Lower leg skin (tissue), 3 donors: Measurements from ENCODE around the gene ZCCHC2.

Experiments used
- POLR2A ChIP-seq, 2 donors: fragments of 450-650 bp; IDR thresholded peaks; one replicate each; pipeline ENCODE4 v1.6.1; 2016 to 2017; ENCODE audit warnings: antibody characterized with exemption in 2 of 2, mild to moderate bottlenecking in 1 of 2, moderate library complexity in 1 of 2
- TF ChIP-seq, protein P1 (sequence below), 3 donors: fragments of 450-650 bp; IDR thresholded peaks; one replicate each; pipeline ENCODE4 v1.5.1; 2016; ENCODE audit warnings: antibody characterized with exemption in 3 of 3, mild to moderate bottlenecking in 3 of 3, moderate library complexity in 2 of 3

- TF ChIP-seq, protein P1, sequence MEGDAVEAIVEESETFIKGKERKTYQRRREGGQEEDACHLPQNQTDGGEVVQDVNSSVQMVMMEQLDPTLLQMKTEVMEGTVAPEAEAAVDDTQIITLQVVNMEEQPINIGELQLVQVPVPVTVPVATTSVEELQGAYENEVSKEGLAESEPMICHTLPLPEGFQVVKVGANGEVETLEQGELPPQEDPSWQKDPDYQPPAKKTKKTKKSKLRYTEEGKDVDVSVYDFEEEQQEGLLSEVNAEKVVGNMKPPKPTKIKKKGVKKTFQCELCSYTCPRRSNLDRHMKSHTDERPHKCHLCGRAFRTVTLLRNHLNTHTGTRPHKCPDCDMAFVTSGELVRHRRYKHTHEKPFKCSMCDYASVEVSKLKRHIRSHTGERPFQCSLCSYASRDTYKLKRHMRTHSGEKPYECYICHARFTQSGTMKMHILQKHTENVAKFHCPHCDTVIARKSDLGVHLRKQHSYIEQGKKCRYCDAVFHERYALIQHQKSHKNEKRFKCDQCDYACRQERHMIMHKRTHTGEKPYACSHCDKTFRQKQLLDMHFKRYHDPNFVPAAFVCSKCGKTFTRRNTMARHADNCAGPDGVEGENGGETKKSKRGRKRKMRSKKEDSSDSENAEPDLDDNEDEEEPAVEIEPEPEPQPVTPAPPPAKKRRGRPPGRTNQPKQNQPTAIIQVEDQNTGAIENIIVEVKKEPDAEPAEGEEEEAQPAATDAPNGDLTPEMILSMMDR (IDR thresholded peaks at IDR 0.05): no peak
- no peak for TF ChIP-seq POLR2A (IDR thresholded peaks at IDR 0.05)
These were observed 27.9 kb downstream of the ZCCHC2 start for GRCh38 chr18:62550746-62551145.
